Measurements from ENCODE around the gene SUGCT. TPM values are rescaled to one million over a fixed set of nuclear protein-coding genes. Genes with fewer than 3 reads are reported as not detected.

Gene SUGCT
- total and polyA plus RNA-seq, 9 of the 15 experiments (the other 6 are each of a cell fraction or from before 2014, with no cell fraction given): 0.58 to 2.5 (median 1.4) TPM

- no peaks in the 10 kb centered on the region for H3K9me3 ChIP-seq (replicated peaks; ENCODE audit: control insufficient read depth, insufficient read depth, low read depth, low read length)
- no peak overlapping the region for H2AFZ ChIP-seq (ENCODE audit: low read depth, low read length)
- no peaks in the 10 kb centered on the region for H3K9me1 ChIP-seq (ENCODE audit: control insufficient read depth, insufficient read depth, low read length)
- ChIA-PET CTCF (ENCODE audit: low intra/inter-chr PET ratio) (no interaction called here), POLR2A (no interaction called here)
- H3K79me2 ChIP-seq (ENCODE audit: control insufficient read depth, insufficient read depth, low read length): no peaks in the 10 kb centered on the region
- FAIRE-seq: no peak
- TF ChIP-seq ZNF778 (CRISPR knock-in tag; IDR thresholded peaks at IDR 0.05): no peak
- no peak for TF ChIP-seq GATAD2A (IDR thresholded peaks at IDR 0.05)
- TF ChIP-seq IRF2 (CRISPR knock-in tag; IDR thresholded peaks at IDR 0.05): no peak
- TF ChIP-seq POLR3G (IDR thresholded peaks at IDR 0.05; ENCODE audit: extremely low read depth, insufficient read length, insufficient replicate concordance): no peak
- no peak for TF ChIP-seq HMGN3 (IDR thresholded peaks at IDR 0.05; ENCODE audit: borderline replicate concordance, extremely low read depth, insufficient read length, low read depth, low read length)
- TF ChIP-seq ZNF316 (IDR thresholded peaks at IDR 0.05): no peak
- no peak for TF ChIP-seq MITF (IDR thresholded peaks at IDR 0.05)
- in situ Hi-C loops (cut with MboI) (no loop called here), intact Hi-C loops (cut with micrococcal nuclease) (loop anchor here (2.0 kb wide), 1 partner anchor 26 kb away; no protein-coding TSS in a partner anchor)
- H3K36me3 ChIP-seq (ENCODE audit: control insufficient read depth, insufficient read depth, low read length): no peaks in the 10 kb centered on the region
- BruUV-seq (replicated peaks): no TSS peak
- H3K4me1 ChIP-seq (replicated peaks in 1 of 2; ENCODE audit: control insufficient read depth in 2 of 2, insufficient read depth in 2 of 2, low read length in 2 of 2): no peaks in the 10 kb centered on the region
- no peak overlapping the region for H3K4me3 ChIP-seq
- H3K4me2 ChIP-seq (ENCODE audit: insufficient read depth, low read length): no peak overlapping the region
- no peak overlapping the region for H3K27ac ChIP-seq (ENCODE audit: extremely low read depth, low read depth, low read length)
- no peak overlapping the region for H3K9ac ChIP-seq (ENCODE audit: insufficient read depth in 1 of 2, low read depth in 2 of 2, low read length in 2 of 2)
- 13% methylated on average over 5 of the region's 5 CpGs for WGBS (ENCODE audit: insufficient coverage, low coverage, missing lambda C conversion rate)
- no peaks in the 10 kb centered on the region for H3K27me3 ChIP-seq (ENCODE audit: control insufficient read depth in 2 of 2, insufficient read depth in 2 of 2, low read length in 2 of 2)
- no peak for ATAC-seq
- H4K20me1 ChIP-seq (replicated peaks; ENCODE audit: control insufficient read depth, insufficient read depth, low read length): no peaks in the 10 kb centered on the region
- no peak for DNase-seq (ENCODE audit: extremely low read depth in 1 of 4, low spot score in 3 of 4)
Measured at GRCh38 chr7:40330408-40330807, 195.6 kb downstream of the SUGCT start.

Data from K562 (cell line).